SK-N-MC (cell line): ENCODE data around the gene NCKAP5.

ENCODE experiments used
- DNase-seq: peaks from one replicate; pipeline ENCODE4 v3.0.0-alpha.2; 2011; ENCODE audit warnings: low read depth, low spot score
- H3K27ac ChIP-seq: fragments of 200-600 bp; sonication (generic); 2 replicates; pipeline ENCODE4 v1.5.1; 2016; ENCODE audit warnings: mixed run types
- H3K36me3 ChIP-seq: fragments of 200-600 bp; sonication (generic); 2 replicates; pipeline ENCODE4 v1.6.1; 2017; ENCODE audit warnings: antibody characterized with exemption, low read length, mixed read lengths; ENCODE audit not compliant: insufficient read depth
- H3K4me3 ChIP-seq: fragments of 200-600 bp; sonication (generic); 2 replicates; pipeline ENCODE4 v1.5.1; 2016
- H3K9ac ChIP-seq: fragments of 200-600 bp; sonication (generic); 2 replicates; pipeline ENCODE4 v1.8.0; 2017; ENCODE audit warnings: mixed run types, mixed read lengths; ENCODE audit not compliant: insufficient read length
- H3K9me3 ChIP-seq: fragments of 200-600 bp; sonication (generic); 2 replicates; pipeline ENCODE4 v1.6.1; 2017; ENCODE audit warnings: low read depth, mild to moderate bottlenecking, antibody characterized with exemption, low read length, moderate library complexity, mixed read lengths
- EZH2 ChIP-seq: fragments of 200-600 bp; sonication (generic); IDR thresholded peaks from one replicate; pipeline ENCODE4 v1.6.1; 2017; ENCODE audit warnings: antibody characterized with exemption
- FOXP2 ChIP-seq: optimal IDR thresholded peaks from 2 replicates; pipeline ENCODE3; 2011; ENCODE audit warnings: mild to moderate bottlenecking, moderate library complexity; ENCODE audit not compliant: insufficient read depth; ENCODE audit errors: extremely low read length, control extremely low read depth
- POLR2AphosphoS5 ChIP-seq: IDR thresholded peaks from 2 replicates; pipeline ENCODE4 v1.6.1; 2012; ENCODE audit warnings: mild to moderate bottlenecking, low read depth, low read length, borderline replicate concordance

The NCKAP5 gene

DNA sequence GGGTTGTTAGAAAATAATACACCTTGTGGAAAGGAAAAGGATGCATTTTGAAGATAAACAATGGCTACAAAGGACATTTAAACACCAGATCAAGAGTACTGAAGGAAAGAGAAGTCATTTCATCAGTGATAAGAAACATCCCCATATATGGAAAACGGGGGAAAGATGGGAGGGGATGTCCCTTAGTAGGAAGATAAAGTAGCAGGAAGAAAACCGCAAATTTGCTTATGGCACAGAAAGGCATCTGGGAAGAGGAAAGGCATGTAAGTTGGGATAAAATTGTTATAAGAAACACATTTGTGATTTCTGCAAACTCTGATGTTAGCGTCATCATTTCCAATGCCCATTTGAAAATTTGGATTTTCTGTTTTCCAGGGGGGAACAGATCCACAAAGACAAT, 887.7 kb downstream of the NCKAP5 start:
- H3K27ac ChIP-seq = peak overlapping the region; percentile 7; the same call in 1 of the 2 replicates
- H3K4me3 ChIP-seq = no peak overlapping the region
- no peaks in the 10 kb centered on the region for H3K9me3 ChIP-seq
- no peak for DNase-seq
- no peaks in the 10 kb centered on the region for H3K36me3 ChIP-seq
- TF ChIP-seq FOXP2 = no peak
- TF ChIP-seq POLR2AphosphoS5 = no peak
- no peak for TF ChIP-seq EZH2
- H3K9ac ChIP-seq = no peak overlapping the region

DNA sequence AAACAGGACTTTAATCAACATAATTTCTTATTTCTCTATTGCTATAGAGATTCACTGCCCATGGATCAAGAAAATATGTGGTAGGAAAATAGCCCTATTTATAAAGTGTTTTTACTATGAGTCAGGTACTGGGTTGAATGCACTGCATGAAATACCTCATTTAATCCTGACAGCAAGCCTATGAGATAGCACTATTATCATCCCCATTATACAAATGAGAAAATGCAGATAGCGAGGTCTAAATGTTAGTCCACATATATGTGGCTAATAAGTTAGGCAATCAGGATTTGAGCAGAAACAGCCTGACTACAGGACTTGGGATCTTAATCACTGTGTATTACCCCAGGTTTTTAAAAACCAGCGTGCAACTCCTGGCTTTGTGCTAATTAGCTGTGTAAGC, 889.8 kb downstream of the NCKAP5 start:
- Histone ChIP-seq H3K4me3 (no peak overlapping the region), H3K9ac (no peak overlapping the region), H3K9me3 (no peaks in the 10 kb centered on the region), H3K36me3 (no peaks in the 10 kb centered on the region), H3K27ac (no peak overlapping the region)
- DNase-seq = no peak
- no peak for TF ChIP-seq FOXP2
- no peak for TF ChIP-seq POLR2AphosphoS5
- no peak for TF ChIP-seq EZH2

DNA sequence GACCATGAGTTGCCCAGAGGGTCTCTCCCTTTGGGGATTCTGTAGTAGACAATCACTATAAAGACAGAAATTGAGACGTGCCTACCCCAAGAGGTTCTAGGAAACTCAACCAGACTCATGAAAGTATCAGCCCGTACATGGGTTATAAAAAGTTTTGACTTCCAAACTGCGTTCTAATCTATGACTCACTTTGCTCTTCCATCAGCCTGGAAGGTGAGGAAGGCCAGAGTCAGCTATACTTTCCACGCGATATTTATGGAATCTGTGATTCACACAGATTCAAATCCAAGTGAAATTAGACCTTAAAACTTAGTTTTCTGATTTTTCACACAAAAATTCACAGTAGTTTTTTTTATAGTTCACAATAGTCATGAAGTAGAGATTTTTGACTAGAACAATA, 890.6 kb downstream of the NCKAP5 start:
- Histone ChIP-seq H3K9me3 (no peaks in the 10 kb centered on the region), H3K9ac (no peak overlapping the region), H3K27ac (peak overlapping the region; percentile 51; the same call in 1 of the 2 replicates), H3K4me3 (no peak overlapping the region), H3K36me3 (no peaks in the 10 kb centered on the region)
- DNase-seq = no peak
- TF ChIP-seq EZH2 (no peak), POLR2AphosphoS5 (no peak)

DNA sequence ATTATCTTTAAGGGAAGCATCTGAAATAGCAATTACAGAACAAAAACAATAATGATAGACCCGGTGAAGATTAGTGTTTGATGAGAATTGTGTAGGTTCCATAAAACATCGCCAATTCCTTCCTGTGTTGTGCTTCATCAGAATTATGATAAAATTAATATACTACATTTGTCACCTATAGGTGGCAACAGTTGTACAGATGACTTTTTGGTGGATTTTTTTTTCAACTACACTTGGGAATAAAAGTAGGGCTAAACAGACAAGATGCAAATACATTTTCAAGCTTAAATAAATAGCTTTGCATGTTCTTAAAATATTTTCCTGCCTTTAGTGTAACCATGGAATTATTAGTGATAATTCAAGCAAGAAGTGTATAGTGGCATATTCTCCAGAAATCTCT, 891.3 kb downstream of the NCKAP5 start:
- H3K27ac ChIP-seq = peak overlapping the region; percentile 51; the same call in 1 of the 2 replicates
- H3K36me3 ChIP-seq = no peaks in the 10 kb centered on the region
- no peak overlapping the region for H3K4me3 ChIP-seq
- no peak overlapping the region for H3K9ac ChIP-seq
- TF ChIP-seq POLR2AphosphoS5 = no peak
- DNase-seq = no peak
- no peaks in the 10 kb centered on the region for H3K9me3 ChIP-seq

DNA sequence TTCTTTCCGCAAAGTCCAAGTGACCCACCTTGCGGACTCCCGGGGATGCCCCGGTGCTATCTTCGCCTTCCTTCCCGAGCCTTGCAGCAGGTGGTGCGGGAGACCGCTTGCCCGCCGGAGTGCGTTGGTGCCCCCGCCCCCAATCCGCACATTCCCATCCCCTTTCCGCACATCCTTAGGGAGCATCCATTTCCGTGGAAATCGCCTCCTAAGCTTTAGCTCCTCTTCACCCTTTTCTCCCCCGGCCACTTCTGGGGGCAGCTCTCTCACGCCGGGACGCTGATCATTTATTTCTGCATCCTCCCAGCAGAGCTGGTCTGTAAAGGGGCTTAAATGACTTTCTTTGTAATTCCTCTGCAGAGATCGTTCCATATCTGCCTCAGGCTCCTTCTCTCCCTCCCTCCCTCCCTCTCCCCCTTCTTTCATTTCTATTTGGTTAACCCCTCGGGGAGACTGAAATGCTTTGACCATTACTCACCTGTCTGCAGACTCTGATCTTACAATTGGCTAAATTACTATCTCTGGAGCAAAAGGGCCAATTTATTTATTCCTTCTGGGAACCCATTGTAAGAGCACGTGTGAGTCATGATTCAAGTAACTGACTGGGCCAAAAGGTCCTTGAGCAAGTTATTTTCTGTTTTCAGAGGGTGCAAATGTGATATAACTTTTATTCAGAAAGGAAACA, 897.0 kb downstream of the NCKAP5 start:
- H3K27ac ChIP-seq = peak overlapping the region; percentile 19; the same call in 1 of the 2 replicates
- TF ChIP-seq EZH2 (no peak), POLR2AphosphoS5 (no peak), FOXP2 (no peak)
- DNase-seq = no peak
- peaks cover 17% of the 10 kb centered on the region for H3K36me3 ChIP-seq
- H3K9ac ChIP-seq = no peak overlapping the region
- no peaks in the 10 kb centered on the region for H3K9me3 ChIP-seq
- H3K4me3 ChIP-seq = no peak overlapping the region

DNA sequence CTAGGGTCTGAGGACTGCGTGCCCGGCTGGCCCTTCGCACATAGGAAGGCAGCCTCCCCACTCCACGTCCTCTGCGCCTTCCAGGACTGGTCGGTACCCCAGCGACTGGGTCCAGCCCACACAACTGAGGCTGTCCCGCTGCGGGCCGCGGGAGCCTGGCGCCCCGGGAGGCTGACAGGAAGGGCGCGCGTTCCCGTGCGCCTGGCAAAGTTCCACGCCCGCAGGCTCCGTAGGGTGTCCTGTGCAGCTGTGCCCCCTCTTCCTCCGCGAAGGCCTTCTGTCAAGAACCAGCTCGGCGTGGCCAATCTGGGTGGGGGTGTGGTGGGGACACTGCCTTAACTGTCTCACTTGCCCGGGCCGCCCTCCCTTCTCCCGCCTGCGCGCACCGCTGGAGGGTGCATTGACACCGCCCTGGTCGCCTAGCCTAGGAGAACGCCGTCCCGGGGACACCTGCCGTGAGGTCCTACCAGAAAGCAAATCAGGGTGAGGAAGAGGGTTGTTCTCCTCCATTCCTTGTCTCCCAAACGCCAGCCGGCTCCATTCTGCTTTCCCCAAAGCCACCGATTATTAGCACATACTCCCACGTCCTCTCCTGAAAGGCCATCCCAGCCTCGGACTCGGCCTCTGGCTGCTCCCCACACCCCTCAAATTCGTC, 897.6 kb downstream of the NCKAP5 start:
- DNase-seq = no peak
- TF ChIP-seq FOXP2 (no peak), EZH2 (no peak), POLR2AphosphoS5 (no peak)
- H3K36me3 ChIP-seq = peaks cover 24% of the 10 kb centered on the region
- no peak overlapping the region for H3K27ac ChIP-seq
- no peaks in the 10 kb centered on the region for H3K9me3 ChIP-seq
- H3K9ac ChIP-seq = peak overlapping the region; percentile 74
- H3K4me3 ChIP-seq = peak overlapping the region; percentile 88

DNA sequence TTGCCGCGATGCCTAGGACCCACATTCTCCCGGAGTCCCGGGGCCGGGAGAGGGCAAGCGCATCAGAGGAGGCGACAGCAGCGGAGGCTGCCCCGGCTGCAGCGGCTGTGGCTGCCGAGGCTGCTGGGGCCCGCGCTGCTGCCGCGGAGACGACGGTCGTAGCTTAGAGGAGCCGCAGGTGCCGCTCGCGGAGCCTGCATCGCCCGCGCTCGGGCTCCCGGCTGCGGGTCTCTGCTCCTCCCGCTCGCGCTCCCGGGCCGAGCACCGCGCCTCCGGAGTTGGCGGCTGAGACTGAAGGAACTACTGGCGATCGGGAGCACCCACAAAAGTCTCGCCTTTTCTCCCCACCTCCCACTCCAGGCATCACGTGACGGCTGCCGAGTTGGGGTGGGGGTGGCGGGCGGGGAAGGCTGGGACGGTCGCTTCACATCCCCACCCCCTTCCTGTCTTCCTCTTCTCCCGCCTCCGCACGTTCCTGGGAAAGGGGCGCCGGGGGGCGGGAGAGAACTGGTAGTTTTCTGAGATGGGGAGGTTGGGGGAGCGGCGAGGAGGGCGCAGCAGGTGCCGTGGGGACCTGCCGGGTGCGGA, 898.3 kb downstream of the NCKAP5 start, which contains the start of gene LYPD1:
TSS of gene LYPD1 (minus strand) at position 298 of the 588 bp plus-strand sequence. CDS start at position 25, 273 bp downstream.
- TF ChIP-seq EZH2 (no peak), POLR2AphosphoS5 (peak; percentile 66; the same call in 1 of the 2 replicates)

DNA sequence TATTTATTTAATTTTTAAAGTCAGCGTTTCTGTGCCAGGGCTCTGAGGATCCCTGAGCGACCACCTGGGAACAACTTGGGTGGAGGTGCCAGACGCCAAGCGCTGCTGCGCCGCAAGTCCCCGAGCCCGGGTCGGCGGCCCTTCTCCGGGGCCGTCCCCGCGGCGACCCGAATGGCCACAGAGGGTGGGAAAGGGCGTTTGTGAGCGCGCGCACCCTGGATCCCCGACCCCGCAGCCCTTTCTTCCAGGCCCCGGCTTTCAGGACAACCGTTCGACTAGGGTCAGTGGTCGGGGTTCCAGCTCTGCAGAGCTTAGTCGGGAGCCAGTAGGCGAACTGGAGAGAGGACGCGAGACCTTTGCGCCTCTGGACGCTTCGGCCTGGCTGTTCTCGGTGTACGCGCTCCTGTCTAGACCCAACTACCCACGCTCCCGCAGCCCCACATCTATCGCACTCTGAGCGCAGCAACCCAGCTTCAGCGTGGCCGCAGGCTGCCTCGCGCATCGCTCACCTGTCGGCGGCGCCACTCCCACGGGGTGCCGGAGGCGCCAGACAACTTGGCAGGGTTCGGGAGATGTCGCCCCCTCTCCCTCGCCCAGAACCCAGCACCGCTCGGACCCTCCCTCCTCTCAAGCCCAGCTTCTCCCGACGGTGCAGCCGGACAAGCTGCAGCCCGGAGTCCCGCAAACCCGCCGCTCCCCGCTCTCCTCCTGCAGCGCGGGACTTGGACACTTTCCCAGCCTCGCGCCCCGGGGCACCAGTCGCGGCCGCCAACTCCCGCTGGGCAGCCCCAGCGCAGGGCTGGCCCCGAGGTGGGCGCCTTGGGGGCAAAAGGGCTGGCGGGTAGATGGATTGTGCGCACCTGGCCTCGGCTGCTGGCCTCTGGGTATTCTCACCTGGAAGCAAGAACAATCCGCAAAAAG, 899.0 kb downstream of the NCKAP5 start:
- Histone ChIP-seq H3K4me3 (peak overlapping the region; percentile 88), H3K9ac (peak overlapping the region; percentile 74), H3K9me3 (no peaks in the 10 kb centered on the region), H3K36me3 (peaks cover 38% of the 10 kb centered on the region), H3K27ac (no peak overlapping the region)
- DNase-seq = no peak
- no peak; the same call in 1 of the 2 replicates for TF ChIP-seq POLR2AphosphoS5
- TF ChIP-seq EZH2 = no peak
- no peak for TF ChIP-seq FOXP2

More for the DNA sequence above, 898.3 kb downstream of the NCKAP5 start, which contains the start of gene LYPD1:
- H3K9me3 ChIP-seq = no peaks in the 10 kb centered on the region
- peak within 1 kb of the TSS; percentile 88 for H3K4me3 ChIP-seq
- peaks cover 30% of the 10 kb centered on the region for H3K36me3 ChIP-seq
- H3K27ac ChIP-seq = no peak within 1 kb of the TSS
- H3K9ac ChIP-seq = peak within 1 kb of the TSS; percentile 74
- DNase-seq = no peak
